Thyroid gland (tissue), 4 donors: ENCODE measurements around the gene TRIM43.

Experiments
- POLR2A ChIP-seq, 2 donors: fragments of 450-650 bp; IDR thresholded peaks; one replicate each; pipeline ENCODE4 v1.6.1; 2017; ENCODE audit warnings: antibody characterized with exemption in 2 of 2, mild to moderate bottlenecking in 2 of 2, moderate library complexity in 1 of 2
- TF ChIP-seq, protein P1 (sequence below), 6 experiments: fragments of 200-600 bp in 3 of 6; fragments of 450-650 bp in 3 of 6; sonication (generic) in 3 of 6; IDR thresholded peaks; one replicate each; pipeline ENCODE4 v1.5.1; 2016 to 2019; ENCODE audit warnings: antibody characterized with exemption in 6 of 6, mild to moderate bottlenecking in 2 of 6, inconsistent platforms in 1 of 6, moderate library complexity in 1 of 6

DNA sequence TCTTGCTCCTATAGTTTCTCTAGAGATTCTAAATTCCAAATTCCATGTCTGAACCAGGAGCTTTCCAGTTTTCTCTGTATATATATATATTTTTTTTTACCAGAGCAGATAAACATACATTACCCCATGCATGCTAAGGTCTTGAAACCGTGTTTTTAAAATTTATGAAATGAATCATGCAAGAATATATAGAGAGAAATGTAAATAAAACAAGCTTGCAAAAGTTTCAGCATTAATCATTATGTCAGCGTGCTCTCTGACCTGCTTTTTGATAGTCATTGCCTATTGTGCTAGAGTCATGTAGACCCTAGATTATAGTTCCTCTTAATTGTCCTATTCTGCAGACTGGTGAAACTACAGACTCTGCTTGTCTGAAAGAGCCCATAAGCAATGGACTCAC lies 22.6 kb upstream of the TRIM43 start:
- TF ChIP-seq, protein P1, sequence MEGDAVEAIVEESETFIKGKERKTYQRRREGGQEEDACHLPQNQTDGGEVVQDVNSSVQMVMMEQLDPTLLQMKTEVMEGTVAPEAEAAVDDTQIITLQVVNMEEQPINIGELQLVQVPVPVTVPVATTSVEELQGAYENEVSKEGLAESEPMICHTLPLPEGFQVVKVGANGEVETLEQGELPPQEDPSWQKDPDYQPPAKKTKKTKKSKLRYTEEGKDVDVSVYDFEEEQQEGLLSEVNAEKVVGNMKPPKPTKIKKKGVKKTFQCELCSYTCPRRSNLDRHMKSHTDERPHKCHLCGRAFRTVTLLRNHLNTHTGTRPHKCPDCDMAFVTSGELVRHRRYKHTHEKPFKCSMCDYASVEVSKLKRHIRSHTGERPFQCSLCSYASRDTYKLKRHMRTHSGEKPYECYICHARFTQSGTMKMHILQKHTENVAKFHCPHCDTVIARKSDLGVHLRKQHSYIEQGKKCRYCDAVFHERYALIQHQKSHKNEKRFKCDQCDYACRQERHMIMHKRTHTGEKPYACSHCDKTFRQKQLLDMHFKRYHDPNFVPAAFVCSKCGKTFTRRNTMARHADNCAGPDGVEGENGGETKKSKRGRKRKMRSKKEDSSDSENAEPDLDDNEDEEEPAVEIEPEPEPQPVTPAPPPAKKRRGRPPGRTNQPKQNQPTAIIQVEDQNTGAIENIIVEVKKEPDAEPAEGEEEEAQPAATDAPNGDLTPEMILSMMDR (IDR thresholded peaks at IDR 0.05), result no peak
- TF ChIP-seq POLR2A (IDR thresholded peaks at IDR 0.05), result no peak
